CD14-positive monocyte (primary cell): Measurements from ENCODE around the gene PKHD1. TPM values are rescaled to one million over a fixed set of nuclear protein-coding genes. Genes with fewer than 3 reads are reported as not detected.

Source experiments
- DNase-seq, 3 donors: peaks; one replicate each; pipeline ENCODE4 v3.0.0-alpha.2; 2011 to 2022
- H2AFZ ChIP-seq: 2 replicates; pipeline ENCODE4 v1.6.0; 2012; ENCODE audit warnings: mild to moderate bottlenecking, low read depth, low read length, inconsistent platforms; ENCODE audit not compliant: insufficient read depth, poor library complexity, severe bottlenecking
- H3K27ac ChIP-seq, 2 donors: 1 replicate in 1 of 2; 2 replicates in 1 of 2; pipeline ENCODE4 v1.5.1; 2012 to 2013; ENCODE audit warnings: low read length in 2 of 2, control low read depth in 1 of 2, inconsistent platforms in 1 of 2, low read depth in 1 of 2, mild to moderate bottlenecking in 1 of 2
- H3K27me3 ChIP-seq, 2 donors: one replicate each; pipeline versions ENCODE4 v1.6.0 to v1.6.1; 2011 to 2013; ENCODE audit warnings: low read length in 2 of 2; ENCODE audit not compliant: control insufficient read depth in 2 of 2, insufficient read depth in 2 of 2
- H3K36me3 ChIP-seq, 2 donors: replicated peaks in 1 of 2; 1 replicate in 1 of 2; 2 replicates in 1 of 2; pipeline versions ENCODE4 v1.5.1 to v1.6.1; 2012 to 2013; ENCODE audit warnings: low read length in 2 of 2, control low read depth in 1 of 2, inconsistent platforms in 1 of 2, mild to moderate bottlenecking in 1 of 2; ENCODE audit not compliant: insufficient read depth in 2 of 2, control insufficient read depth in 1 of 2
- H3K4me1 ChIP-seq, 2 donors: 1 replicate in 1 of 2; 2 replicates in 1 of 2; pipeline versions ENCODE4 v1.5.1 to v1.6.1; 2012 to 2013; ENCODE audit warnings: low read length in 2 of 2, control low read depth in 1 of 2, inconsistent platforms in 1 of 2, mild to moderate bottlenecking in 1 of 2, moderate library complexity in 1 of 2; ENCODE audit not compliant: insufficient read depth in 2 of 2, control insufficient read depth in 1 of 2
- H3K4me2 ChIP-seq: replicated peaks from 2 replicates; pipeline ENCODE3; 2012; ENCODE audit warnings: low read length, moderate library complexity, mild to moderate bottlenecking; ENCODE audit not compliant: poor library complexity, severe bottlenecking; ENCODE audit errors: extremely low read depth
- H3K4me3 ChIP-seq, 3 experiments: fragments of 200-600 bp in 1 of 3; sonication (generic) in 1 of 3; replicated peaks in 1 of 3; 1 replicate in 2 of 3; 2 replicates in 1 of 3; pipeline ENCODE4 v1.5.1; 2011 to 2013; ENCODE audit warnings: low read length in 3 of 3, mild to moderate bottlenecking in 3 of 3, control low read depth in 2 of 3, low read depth in 2 of 3, inconsistent platforms in 1 of 3, moderate library complexity in 1 of 3
- H3K79me2 ChIP-seq: 2 replicates; pipeline ENCODE4 v1.6.0; 2012; ENCODE audit warnings: mild to moderate bottlenecking, control low read depth, inconsistent platforms, low read length, moderate library complexity; ENCODE audit not compliant: insufficient read depth
- H3K9ac ChIP-seq: 2 replicates; pipeline ENCODE4 v1.6.0; 2017; ENCODE audit warnings: low read length, mild to moderate bottlenecking; ENCODE audit not compliant: insufficient read depth, poor library complexity, severe bottlenecking
- H3K9me3 ChIP-seq, 2 donors: replicated peaks in 1 of 2; 1 replicate in 1 of 2; 2 replicates in 1 of 2; pipeline versions ENCODE4 v1.5.1 to v1.6.1; 2012 to 2013; ENCODE audit warnings: low read length in 2 of 2, control low read depth in 1 of 2; ENCODE audit not compliant: control insufficient read depth in 1 of 2, insufficient read depth in 1 of 2
- H4K20me1 ChIP-seq: 2 replicates; pipeline ENCODE4 v1.6.0; 2012; ENCODE audit warnings: mild to moderate bottlenecking, low read length, control low read depth, moderate library complexity; ENCODE audit not compliant: insufficient read depth
- H3K27ac Mint-ChIP-seq, 7 donors: one replicate each; pipeline ENCODE4 v1.8.0; 2020; ENCODE audit warnings: mild to moderate bottlenecking in 7 of 7, mixed read lengths in 7 of 7, moderate library complexity in 6 of 7, inconsistent platforms in 2 of 7
- H3K27me3 Mint-ChIP-seq, 3 donors: one replicate each; pipeline ENCODE4 v1.8.0; 2021 to 2022; ENCODE audit warnings: low read depth in 3 of 3, mild to moderate bottlenecking in 3 of 3, mixed read lengths in 3 of 3, moderate library complexity in 3 of 3, inconsistent platforms in 1 of 3
- H3K36me3 Mint-ChIP-seq, 2 donors: one replicate each; pipeline ENCODE4 v1.8.0; 2020; ENCODE audit warnings: mixed read lengths in 2 of 2, inconsistent platforms in 1 of 2, mild to moderate bottlenecking in 1 of 2
- H3K4me1 Mint-ChIP-seq: one replicate; pipeline ENCODE4 v1.8.0; 2020; ENCODE audit warnings: mild to moderate bottlenecking, mixed read lengths
- H3K4me3 Mint-ChIP-seq, 2 donors: one replicate each; pipeline ENCODE4 v1.8.0; 2020; ENCODE audit warnings: mild to moderate bottlenecking in 2 of 2, mixed read lengths in 2 of 2, moderate library complexity in 1 of 2
- H3K9me3 Mint-ChIP-seq, 7 donors: one replicate each; pipeline ENCODE4 v1.8.0; 2020 to 2022; ENCODE audit warnings: mixed read lengths in 7 of 7, mild to moderate bottlenecking in 6 of 7, moderate library complexity in 6 of 7, inconsistent platforms in 2 of 7
- WGBS: methylation state at CpG from one replicate; pipeline ENCODE4 v1.1.5; 2013; ENCODE audit warnings: missing lambda C conversion rate; ENCODE audit not compliant: insufficient coverage; 5-methylcytosine and 5-hydroxymethylcytosine counted together
- intact Hi-C, 2 donors: fragments of 100-400 bp; cut with micrococcal nuclease; formaldehyde crosslinking; loops; one replicate each; pipeline versions ENCODE4 v1.15.0 to v1.15.1; 2023
- polyA plus RNA-seq, 3 donors: library from polyadenylated mRNA; depleted of rRNA in 1 of 3; unstranded in 2 of 3; stranded (reverse) in 1 of 3; fragments of 300-500 nt in 2 of 3; fragments of >200 nt in 1 of 3; fragmentation: Illumina TruSeq in 2 of 3; gene quantifications; 1 replicate in 2 of 3; 2 replicates in 1 of 3; pipeline ENCODE4 v1.2.3, GENCODE V29; 2012 to 2021
- TF ChIP-seq, protein P1 (sequence below): fragments of 200-600 bp; IDR thresholded peaks from one replicate; pipeline ENCODE4 v1.8.0; 2022; ENCODE audit warnings: antibody characterized with exemption, mild to moderate bottlenecking

The PKHD1 gene
- polyA plus RNA-seq, 3 donors = not detected

DNA sequence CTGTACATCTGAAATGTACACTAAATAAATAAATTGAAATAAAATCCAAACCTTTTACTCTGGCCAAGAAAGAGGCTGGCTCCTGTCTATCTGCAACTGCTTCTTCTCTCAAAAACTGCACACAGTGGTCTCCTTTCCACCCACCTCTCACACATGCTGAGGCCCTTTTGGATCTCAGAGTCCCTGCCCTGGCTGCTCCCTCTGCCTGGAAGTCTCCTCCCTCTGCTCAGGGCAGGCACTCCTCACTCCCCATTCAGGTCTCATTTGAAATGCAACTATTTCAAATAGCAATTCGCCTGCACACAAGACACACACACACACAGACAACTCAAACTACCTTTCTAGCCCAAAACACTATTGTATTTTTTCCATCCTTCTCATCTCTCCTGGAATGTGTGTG lies 348.8 kb downstream of the PKHD1 start:
- Histone ChIP-seq H3K27ac (no peak overlapping the region), H3K4me1 (no peaks in the 10 kb centered on the region), H3K79me2 (no peaks in the 10 kb centered on the region), H3K9ac (no peak overlapping the region), H4K20me1 (no peaks in the 10 kb centered on the region), H3K27me3 (no peaks in the 10 kb centered on the region), H3K4me3 (no peak overlapping the region), H3K9me3 (no peaks in the 10 kb centered on the region), H3K4me2 (no peak overlapping the region), H3K36me3 (no peaks in the 10 kb centered on the region), H2AFZ (no peak overlapping the region)
- no peak for DNase-seq
- Mint-ChIP-seq H3K4me1 (no peaks in the 10 kb centered on the region), H3K4me3 (no peak overlapping the region), H3K27ac (peak overlapping the region in 1 of 7 donors; percentile 11), H3K36me3 (no peaks in the 10 kb centered on the region), H3K9me3 (peaks cover 0 to 2% (median 0%) of the 10 kb centered on the region in 7 donors), H3K27me3 (peaks cover 0 to 2% (median 0%) of the 10 kb centered on the region in 3 donors)
- intact Hi-C loops = no loop called here
- no CpG with 5 or more reads among the region's 1 CpG for whole genome bisulfite sequencing
- TF ChIP-seq, protein P1, sequence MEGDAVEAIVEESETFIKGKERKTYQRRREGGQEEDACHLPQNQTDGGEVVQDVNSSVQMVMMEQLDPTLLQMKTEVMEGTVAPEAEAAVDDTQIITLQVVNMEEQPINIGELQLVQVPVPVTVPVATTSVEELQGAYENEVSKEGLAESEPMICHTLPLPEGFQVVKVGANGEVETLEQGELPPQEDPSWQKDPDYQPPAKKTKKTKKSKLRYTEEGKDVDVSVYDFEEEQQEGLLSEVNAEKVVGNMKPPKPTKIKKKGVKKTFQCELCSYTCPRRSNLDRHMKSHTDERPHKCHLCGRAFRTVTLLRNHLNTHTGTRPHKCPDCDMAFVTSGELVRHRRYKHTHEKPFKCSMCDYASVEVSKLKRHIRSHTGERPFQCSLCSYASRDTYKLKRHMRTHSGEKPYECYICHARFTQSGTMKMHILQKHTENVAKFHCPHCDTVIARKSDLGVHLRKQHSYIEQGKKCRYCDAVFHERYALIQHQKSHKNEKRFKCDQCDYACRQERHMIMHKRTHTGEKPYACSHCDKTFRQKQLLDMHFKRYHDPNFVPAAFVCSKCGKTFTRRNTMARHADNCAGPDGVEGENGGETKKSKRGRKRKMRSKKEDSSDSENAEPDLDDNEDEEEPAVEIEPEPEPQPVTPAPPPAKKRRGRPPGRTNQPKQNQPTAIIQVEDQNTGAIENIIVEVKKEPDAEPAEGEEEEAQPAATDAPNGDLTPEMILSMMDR = no peak

DNA sequence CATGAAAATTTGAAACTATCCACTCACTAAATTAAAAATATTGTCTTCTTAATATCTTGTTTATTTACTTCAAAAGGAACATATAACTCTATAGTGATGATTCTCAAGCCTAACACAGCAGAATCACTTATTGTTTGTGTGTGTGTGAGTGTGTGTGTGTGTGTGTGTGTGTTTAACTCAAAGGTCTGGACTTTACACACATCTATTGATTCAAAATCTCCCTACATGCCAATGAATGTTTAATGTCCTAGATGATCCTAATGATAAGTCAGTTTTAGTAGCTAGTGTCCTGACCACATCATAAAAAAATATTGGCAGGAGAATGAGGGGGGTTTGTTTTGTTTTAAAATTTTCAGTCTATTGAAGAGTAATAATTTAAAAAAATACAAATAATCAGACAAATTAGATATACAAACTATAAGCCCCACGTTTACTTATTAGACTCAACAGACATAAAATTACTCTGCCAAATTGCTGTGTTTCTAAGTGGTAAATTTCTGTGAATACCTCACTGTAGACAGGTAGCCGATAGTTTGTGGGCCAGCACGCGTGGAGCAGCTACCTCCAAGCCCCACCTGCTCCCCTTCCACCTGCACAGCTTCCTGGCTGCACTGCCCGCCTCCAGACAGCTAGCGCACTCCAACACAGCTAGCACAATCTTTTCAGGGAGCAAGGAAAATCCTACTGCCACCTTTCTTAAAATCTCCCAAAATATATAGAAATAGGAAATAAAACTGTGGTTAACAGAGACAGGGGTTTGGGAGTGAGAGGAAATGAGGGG lies 349.6 kb downstream of the PKHD1 start:
- H3K27ac ChIP-seq = no peak overlapping the region
- Mint-ChIP-seq H3K4me3 (no peak overlapping the region), H3K9me3 (peaks cover 0 to 2% (median 0%) of the 10 kb centered on the region in 7 donors), H3K36me3 (no peaks in the 10 kb centered on the region), H3K27me3 (peaks cover 0 to under 1% (median 0%) of the 10 kb centered on the region in 3 donors), H3K27ac (no peak overlapping the region), H3K4me1 (no peaks in the 10 kb centered on the region)
- H3K9me3 ChIP-seq = no peaks in the 10 kb centered on the region
- no peaks in the 10 kb centered on the region for H3K79me2 ChIP-seq
- H3K27me3 ChIP-seq = no peaks in the 10 kb centered on the region
- H3K4me1 ChIP-seq = no peaks in the 10 kb centered on the region
- H4K20me1 ChIP-seq = no peaks in the 10 kb centered on the region
- no peak overlapping the region for H2AFZ ChIP-seq
- no peaks in the 10 kb centered on the region for H3K36me3 ChIP-seq
- intact Hi-C loops = no loop called here
- H3K4me2 ChIP-seq = no peak overlapping the region
- TF ChIP-seq, protein P1 = no peak
- no peak for DNase-seq
- WGBS = 100% methylated on average over 1 of the region's 6 CpGs
- H3K9ac ChIP-seq = no peak overlapping the region
- no peak overlapping the region for H3K4me3 ChIP-seq
